HEK293T (cell line): ENCODE results near the gene CAST.

ENCODE experiments used
- CTCF ChIA-PET: fragments of 350-600 bp; formaldehyde crosslinking; extraction: SDS; loops from one replicate; lab custom pipeline; 2021; ENCODE audit warnings: antibody characterized with exemption, inconsistent platforms; lab: Yijun Ruan, JAX
- POLR2A ChIA-PET: fragments of 350-600 bp; formaldehyde crosslinking; extraction: SDS; loops from one replicate; lab custom pipeline; 2020; ENCODE audit warnings: antibody characterized with exemption, inconsistent platforms; lab: Yijun Ruan, JAX
- DNase-seq: peaks from one replicate; pipeline ENCODE4 v3.0.0; 2012; ENCODE audit warnings: mixed read lengths; ENCODE audit errors: extremely low spot score
- ARNT ChIP-seq: fragments of 450-650 bp; IDR thresholded peaks from 2 replicates; pipeline ENCODE4 v1.6.1; 2017; ENCODE audit warnings: mild to moderate bottlenecking
- BHLHE40 ChIP-seq: fragments of 450-650 bp; IDR thresholded peaks from 2 replicates; pipeline ENCODE4 v1.6.1; 2016; ENCODE audit warnings: mild to moderate bottlenecking, moderate library complexity, borderline replicate concordance
- CTBP1 ChIP-seq: fragments of 450-650 bp; IDR thresholded peaks from 2 replicates; pipeline ENCODE4 v1.6.1; 2016; ENCODE audit warnings: borderline replicate concordance
- ELF4 ChIP-seq: fragments of 450-650 bp; IDR thresholded peaks from 2 replicates; pipeline ENCODE4 v1.6.1; 2017; ENCODE audit warnings: antibody characterized with exemption
- FOXA1 ChIP-seq: fragments of 450-650 bp; IDR thresholded peaks from 2 replicates; pipeline ENCODE4 v1.6.1; 2016; ENCODE audit warnings: mild to moderate bottlenecking
- FOXK2 ChIP-seq: fragments of 450-650 bp; IDR thresholded peaks from 2 replicates; pipeline ENCODE4 v1.6.1; 2016; ENCODE audit warnings: mild to moderate bottlenecking
- FOXM1 ChIP-seq: fragments of 450-650 bp; IDR thresholded peaks from 2 replicates; pipeline ENCODE4 v1.6.1; 2017; ENCODE audit warnings: mild to moderate bottlenecking, borderline replicate concordance
- HDGF ChIP-seq: fragments of 450-650 bp; IDR thresholded peaks from 2 replicates; pipeline ENCODE4 v1.6.1; 2017; ENCODE audit warnings: antibody characterized with exemption, borderline replicate concordance
- L3MBTL2 ChIP-seq: fragments of 450-650 bp; conservative IDR thresholded peaks from 2 replicates; pipeline ENCODE4 v1.6.1; 2016; ENCODE audit warnings: mild to moderate bottlenecking
- LEF1 ChIP-seq: fragments of 450-650 bp; IDR thresholded peaks from 2 replicates; pipeline ENCODE4 v1.6.1; 2017; ENCODE audit warnings: mild to moderate bottlenecking, borderline replicate concordance
- NFRKB ChIP-seq: fragments of 450-650 bp; IDR thresholded peaks from 2 replicates; pipeline ENCODE4 v1.6.1; 2016; ENCODE audit warnings: mild to moderate bottlenecking, moderate library complexity
- PKNOX1 ChIP-seq: fragments of 450-650 bp; IDR thresholded peaks from 2 replicates; pipeline ENCODE4 v1.6.1; 2016
- SP1 ChIP-seq: fragments of 450-650 bp; IDR thresholded peaks from 2 replicates; pipeline ENCODE4 v1.6.1; 2017
- SUZ12 ChIP-seq: fragments of 450-650 bp; IDR thresholded peaks from 2 replicates; pipeline ENCODE4 v1.6.1; 2016; ENCODE audit warnings: mild to moderate bottlenecking
- TARDBP ChIP-seq: fragments of 450-650 bp; IDR thresholded peaks from 2 replicates; pipeline ENCODE4 v1.6.1; 2016
- ZNF384 ChIP-seq: fragments of 450-650 bp; IDR thresholded peaks from 2 replicates; pipeline ENCODE4 v1.6.1; 2016

CAST gene

GRCh38 chr5:96734871-96735325 is 72.7 kb downstream of the CAST start:
- no peak for TF ChIP-seq ZNF384
- no peak for TF ChIP-seq FOXA1
- TF ChIP-seq CTBP1: no peak
- TF ChIP-seq NFRKB: no peak
- TF ChIP-seq SP1: no peak
- no peak for TF ChIP-seq HDGF
- TF ChIP-seq L3MBTL2: no peak
- no peak for TF ChIP-seq TARDBP
- TF ChIP-seq BHLHE40: no peak
- CTCF ChIA-PET: no interaction called here
- POLR2A ChIA-PET: no interaction called here
- DNase-seq: no peak

GRCh38 chr5:96736937-96737336 is 74.8 kb downstream of the CAST start:
- DNase-seq: no peak
- no peak for TF ChIP-seq FOXA1
- TF ChIP-seq BHLHE40: no peak
- TF ChIP-seq SUZ12: no peak
- ChIA-PET POLR2A (no interaction called here), CTCF (no interaction called here)

GRCh38 chr5:96741106-96741505 is 78.9 kb downstream of the CAST start:
- ChIA-PET POLR2A (no interaction called here), CTCF (interaction anchor here (0.6 kb wide), 1 partner anchor 38 kb away, joined by 4 read pairs; no protein-coding TSS in a partner anchor)
- no peak for TF ChIP-seq NFRKB
- no peak for TF ChIP-seq FOXA1
- no peak for TF ChIP-seq TARDBP
- TF ChIP-seq LEF1: no peak
- no peak for TF ChIP-seq BHLHE40
- TF ChIP-seq ELF4: no peak
- TF ChIP-seq FOXK2: no peak
- no peak for TF ChIP-seq ZNF384
- no peak for TF ChIP-seq FOXM1
- TF ChIP-seq ARNT: no peak
- TF ChIP-seq PKNOX1: no peak
- DNase-seq: no peak

- no peak for DNase-seq
- TF ChIP-seq FOXK2: no peak
- no peak for TF ChIP-seq HDGF
- TF ChIP-seq SUZ12: no peak
- no peak for TF ChIP-seq L3MBTL2
- no peak for TF ChIP-seq FOXM1
- no peak for TF ChIP-seq LEF1
- no peak for TF ChIP-seq SP1
- no peak for TF ChIP-seq BHLHE40
- TF ChIP-seq FOXA1: no peak
- no peak for TF ChIP-seq ZNF384
- no peak for TF ChIP-seq NFRKB
- TF ChIP-seq PKNOX1: no peak
- POLR2A ChIA-PET: no interaction called here
- CTCF ChIA-PET: interaction anchor here (1.2 to 1.5 kb wide), 2 partner anchors 21 to 127 kb away, joined by 3 to 7 read pairs; no protein-coding TSS in a partner anchor
Observed at GRCh38 chr5:96741891-96742309, 79.7 kb downstream of the CAST start.

- TF ChIP-seq NFRKB (no peak), ELF4 (no peak), SUZ12 (no peak), ZNF384 (no peak), L3MBTL2 (no peak), FOXM1 (no peak), CTBP1 (no peak), LEF1 (no peak), HDGF (no peak), SP1 (no peak), FOXK2 (no peak), PKNOX1 (no peak), ARNT (no peak), FOXA1 (no peak), TARDBP (no peak), BHLHE40 (no peak)
- DNase-seq: no peak
- CTCF ChIA-PET: interaction anchor here (1.2 to 1.5 kb wide), 3 partner anchors 10 to 126 kb away, joined by 3 to 7 read pairs (median 3); no protein-coding TSS in a partner anchor
- POLR2A ChIA-PET: interaction anchor here (1.0 kb wide), 1 partner anchor 33 kb away, joined by 3 read pairs; no protein-coding TSS in a partner anchor
Observed at GRCh38 chr5:96742538-96742937, 80.4 kb downstream of the CAST start.

- ChIA-PET POLR2A (interaction anchor here (1.0 kb wide), 1 partner anchor 34 kb away, joined by 3 read pairs; no protein-coding TSS in a partner anchor), CTCF (interaction anchor here (1.2 to 1.5 kb wide), 2 partner anchors 9 to 23 kb away, joined by 3 to 7 read pairs; no protein-coding TSS in a partner anchor)
- TF ChIP-seq FOXA1: no peak
- TF ChIP-seq SP1: no peak
- no peak for TF ChIP-seq LEF1
- no peak for TF ChIP-seq FOXK2
- no peak for TF ChIP-seq BHLHE40
- no peak for TF ChIP-seq PKNOX1
- TF ChIP-seq SUZ12: no peak
- no peak for TF ChIP-seq ZNF384
- no peak for TF ChIP-seq L3MBTL2
- TF ChIP-seq CTBP1: no peak
- DNase-seq: no peak
Observed at GRCh38 chr5:96743065-96743768, 81.0 kb downstream of the CAST start.
